Measurements from ENCODE around the gene SBF2.
"Not testable (repeated sequence)": the region's sequence is repeated elsewhere in the genome, so short reads cannot be mapped to it uniquely, and the experiment has no call there.

SBF2 gene

DNA sequence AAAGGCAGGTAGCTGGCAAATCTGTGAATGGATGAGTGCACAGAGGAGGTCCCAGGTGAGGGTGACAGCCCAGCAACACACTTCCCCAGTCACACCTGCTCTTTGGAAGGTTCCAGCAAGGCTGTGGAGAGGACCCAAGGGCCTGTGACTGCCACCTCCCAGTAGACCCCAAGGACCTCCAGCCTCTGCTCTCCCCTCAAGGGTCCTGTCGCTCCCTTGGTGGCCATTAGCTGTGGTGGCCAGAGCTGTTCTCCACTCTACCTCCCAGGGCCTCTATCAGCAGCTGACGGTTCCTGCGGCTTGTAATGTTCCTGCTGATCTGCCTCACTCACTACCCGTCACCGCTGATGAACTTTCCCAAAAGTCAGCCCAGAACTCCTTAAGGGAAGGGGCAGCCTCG lies 537.1 kb downstream of the SBF2 start:
- no peak for DNase-seq (ENCODE audit: low read depth in 4 of 4, low spot score in 1 of 4)

DNA sequence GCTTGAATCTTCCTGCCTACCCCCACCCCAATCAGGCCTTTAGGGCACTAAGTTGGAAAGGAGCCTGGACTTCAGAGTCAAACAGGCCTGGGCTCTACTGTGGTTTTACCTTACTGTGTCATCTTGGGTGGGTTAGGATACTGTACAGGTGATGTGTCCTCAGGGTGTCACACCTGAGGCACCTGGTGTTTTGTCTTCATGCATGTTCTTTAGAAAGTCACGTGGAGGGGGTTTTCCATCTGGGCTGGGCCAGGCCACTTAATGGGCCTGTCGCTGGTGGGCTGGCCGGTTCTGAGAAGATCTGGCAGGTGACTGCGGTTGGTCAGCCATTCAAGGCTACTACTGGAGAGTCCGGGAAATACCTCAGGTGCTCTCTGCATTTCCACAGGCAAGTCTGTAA lies 537.6 kb downstream of the SBF2 start:
- no peak for DNase-seq (ENCODE audit: low read depth in 4 of 4, low spot score in 1 of 4)

DNA sequence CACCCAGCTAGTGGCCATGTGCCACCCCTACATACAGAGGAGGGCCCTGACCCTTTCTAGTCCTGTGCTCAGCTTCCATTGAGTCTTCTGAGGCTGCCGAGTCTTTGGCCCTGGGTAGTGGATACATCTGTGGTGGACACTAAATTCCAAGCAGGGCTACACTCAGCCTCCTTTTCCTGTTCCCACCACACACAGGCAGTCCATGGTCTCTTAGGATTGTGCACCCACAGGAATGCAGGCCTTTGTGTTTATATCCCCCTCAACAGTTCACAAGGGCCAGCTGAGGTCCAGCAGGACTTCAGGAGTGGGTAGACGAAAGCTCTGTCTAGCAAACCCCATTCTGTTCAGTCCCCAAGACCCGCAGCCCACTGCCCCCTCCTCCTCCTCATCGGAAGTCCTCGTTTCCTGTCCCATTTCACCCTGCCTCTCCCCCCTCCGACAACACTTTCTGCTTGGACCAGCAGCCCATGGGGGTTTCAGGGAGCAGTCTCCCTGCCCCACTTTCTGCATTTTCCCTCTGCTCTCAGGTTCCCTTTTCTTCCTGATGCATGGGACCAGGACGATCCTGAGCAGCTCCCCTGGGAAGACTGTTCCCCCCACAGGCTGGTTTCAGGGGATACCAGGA lies 538.3 kb downstream of the SBF2 start:
- no peak for DNase-seq (ENCODE audit: low read depth in 4 of 4, low spot score in 1 of 4)

DNA sequence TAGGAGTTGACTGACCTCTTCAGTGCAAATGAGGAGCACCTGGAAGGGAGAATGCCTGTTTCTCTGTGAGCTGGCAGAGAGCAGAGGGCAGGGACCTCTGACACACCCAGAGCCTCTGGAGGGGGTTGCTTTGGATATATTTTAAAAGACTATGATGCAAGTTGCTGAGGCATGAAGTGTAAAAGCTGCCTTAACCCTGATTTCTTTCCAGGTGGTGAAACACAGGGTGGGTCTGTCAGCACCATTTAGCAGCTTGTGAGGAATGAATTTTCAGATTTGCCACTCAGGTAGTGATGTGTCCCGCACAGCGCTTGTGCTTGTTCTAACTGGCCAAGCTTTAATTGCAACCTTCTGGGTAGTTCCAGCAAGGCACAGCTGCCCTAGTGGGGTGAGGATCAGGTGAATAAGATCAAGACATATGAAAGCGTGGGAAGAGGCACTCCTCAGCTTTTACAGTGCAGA lies 540.0 kb downstream of the SBF2 start:
- DNase-seq (ENCODE audit: low read depth in 4 of 4, low spot score in 1 of 4), result no peak

DNA sequence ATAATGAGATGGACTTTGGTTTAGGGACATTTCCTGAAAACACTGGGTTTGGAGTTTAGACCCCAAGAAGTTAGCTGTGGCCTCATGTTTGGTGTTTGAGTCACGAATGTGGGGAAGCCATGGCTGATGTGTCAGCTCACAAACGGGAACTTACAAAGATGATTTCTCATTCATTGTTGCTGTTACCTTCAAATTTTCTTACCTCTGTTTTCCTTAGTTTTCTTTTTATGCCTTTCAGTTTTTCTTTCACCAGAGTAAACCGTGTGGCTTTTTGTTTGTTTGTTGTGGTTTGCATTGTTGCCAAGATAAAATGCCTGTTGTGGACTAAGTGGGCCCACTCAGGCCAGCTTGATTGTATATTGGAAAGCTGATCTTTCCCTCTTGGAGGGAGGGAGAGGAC lies 541.0 kb downstream of the SBF2 start:
- no peak for DNase-seq (ENCODE audit: low read depth in 4 of 4, low spot score in 1 of 4)

DNA sequence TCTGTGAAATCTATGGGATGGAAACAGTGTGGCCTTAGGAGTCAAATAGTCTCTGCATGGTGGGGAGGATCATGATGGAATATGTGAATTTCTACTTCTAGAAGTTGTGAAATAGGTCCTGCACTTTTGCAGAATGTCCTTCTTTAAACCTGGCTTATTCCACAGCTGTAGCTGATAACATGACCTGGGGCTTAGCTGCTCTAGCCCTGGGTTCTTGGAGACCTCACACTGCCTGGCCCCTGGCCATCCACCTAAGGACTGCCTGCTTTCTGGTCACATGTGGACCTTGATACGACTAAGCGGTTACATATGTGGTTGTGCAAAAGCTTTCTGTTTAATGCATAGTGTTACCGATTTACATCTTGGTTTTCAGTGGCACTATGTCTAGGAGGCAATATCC lies 541.9 kb downstream of the SBF2 start:
- no peak for DNase-seq (ENCODE audit: low read depth in 4 of 4, low spot score in 1 of 4)

DNA sequence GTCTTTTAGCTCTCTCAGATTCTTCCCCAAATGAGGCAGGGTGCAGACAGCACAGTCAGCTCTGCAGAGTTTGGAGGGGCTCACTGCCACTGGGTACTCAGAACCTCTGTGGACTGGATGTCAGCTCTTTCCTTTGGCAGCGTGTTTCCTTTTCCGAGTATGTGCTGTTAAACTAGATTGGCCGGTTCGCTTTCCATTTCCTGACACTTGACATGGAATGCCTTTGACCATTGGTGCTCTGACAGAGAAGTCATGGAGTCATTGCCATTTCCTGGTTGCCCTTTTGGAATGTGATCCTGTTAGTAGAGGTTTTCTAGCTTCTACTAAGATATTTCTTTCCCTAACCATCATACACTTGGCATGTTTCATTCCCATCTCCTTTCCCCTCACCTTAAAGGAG lies 543.5 kb downstream of the SBF2 start:
- DNase-seq (ENCODE audit: low read depth in 4 of 4, low spot score in 1 of 4), result no peak

DNA sequence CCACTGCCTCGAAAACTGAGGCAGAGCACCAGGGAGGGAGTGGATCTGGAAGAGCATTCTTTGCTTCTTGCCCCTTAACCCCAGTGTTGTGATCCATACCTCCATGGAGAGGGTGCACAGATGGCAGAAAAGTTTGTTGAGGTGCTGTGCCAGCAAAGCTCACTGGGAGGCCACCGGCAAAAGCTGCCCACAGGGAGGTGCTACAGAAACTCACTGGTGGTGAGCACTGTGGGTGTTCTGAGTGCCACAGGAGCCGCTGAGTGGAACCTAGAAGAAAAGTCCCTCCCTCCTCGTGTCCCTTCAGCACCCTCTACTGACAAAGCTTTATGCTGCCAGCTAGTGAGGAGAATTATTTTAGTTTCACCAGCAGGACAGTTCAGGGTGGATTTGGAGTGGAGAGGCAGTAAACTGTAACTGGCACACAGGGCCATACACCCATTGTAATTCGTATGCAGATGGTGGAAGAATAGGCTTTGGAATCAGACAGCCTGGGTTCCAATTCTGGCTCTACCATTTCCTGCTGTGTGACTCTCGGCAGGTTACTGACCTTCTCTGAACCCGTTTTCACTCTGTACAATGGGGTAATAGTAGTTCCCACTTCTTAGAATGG lies 545.6 kb downstream of the SBF2 start:
- peak in 1 of 4 experiments; percentile 29 for DNase-seq (ENCODE audit: low read depth in 4 of 4, low spot score in 1 of 4)

DNA sequence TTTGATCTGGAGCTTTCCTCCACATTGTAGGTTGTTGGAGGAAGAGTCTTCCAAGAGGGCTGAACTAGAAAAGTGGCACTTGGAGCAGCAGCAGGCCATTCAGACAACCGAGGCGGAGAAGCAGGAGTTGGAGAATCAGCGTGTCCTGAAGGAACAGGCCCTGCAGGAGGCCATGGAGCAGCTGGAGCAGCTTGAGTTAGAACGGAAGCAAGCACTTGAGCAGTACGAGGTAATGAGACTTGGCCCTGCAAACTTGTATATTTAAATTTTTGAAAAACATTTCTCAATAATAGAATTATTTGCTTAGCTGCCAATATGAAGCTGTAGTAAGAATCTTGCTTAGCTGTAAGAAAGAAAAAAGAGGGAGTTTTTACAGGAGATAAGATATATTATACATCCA lies 546.2 kb downstream of the SBF2 start:
- no peak for DNase-seq (ENCODE audit: low read depth in 4 of 4, low spot score in 1 of 4)

DNA sequence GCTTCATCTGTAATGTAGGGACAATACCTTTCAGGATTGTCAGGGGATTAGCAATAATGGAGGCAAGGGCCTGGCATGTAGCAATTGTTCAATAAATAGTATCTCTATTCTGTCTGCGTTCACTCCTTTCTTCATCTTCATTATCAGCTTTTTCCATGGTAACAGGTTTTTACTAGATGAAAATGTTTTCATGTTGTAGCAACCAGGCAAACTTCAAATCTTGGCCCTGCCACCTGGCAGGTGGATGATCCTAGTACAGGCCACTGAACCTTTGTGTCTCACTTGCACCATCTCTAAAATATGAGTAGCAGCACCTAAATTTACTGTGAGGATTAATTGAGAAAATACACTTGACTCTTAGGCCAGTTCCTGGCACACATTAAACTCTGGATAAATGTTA lies 546.8 kb downstream of the SBF2 start:
- DNase-seq (ENCODE audit: low read depth in 4 of 4, low spot score in 1 of 4), result no peak

DNA sequence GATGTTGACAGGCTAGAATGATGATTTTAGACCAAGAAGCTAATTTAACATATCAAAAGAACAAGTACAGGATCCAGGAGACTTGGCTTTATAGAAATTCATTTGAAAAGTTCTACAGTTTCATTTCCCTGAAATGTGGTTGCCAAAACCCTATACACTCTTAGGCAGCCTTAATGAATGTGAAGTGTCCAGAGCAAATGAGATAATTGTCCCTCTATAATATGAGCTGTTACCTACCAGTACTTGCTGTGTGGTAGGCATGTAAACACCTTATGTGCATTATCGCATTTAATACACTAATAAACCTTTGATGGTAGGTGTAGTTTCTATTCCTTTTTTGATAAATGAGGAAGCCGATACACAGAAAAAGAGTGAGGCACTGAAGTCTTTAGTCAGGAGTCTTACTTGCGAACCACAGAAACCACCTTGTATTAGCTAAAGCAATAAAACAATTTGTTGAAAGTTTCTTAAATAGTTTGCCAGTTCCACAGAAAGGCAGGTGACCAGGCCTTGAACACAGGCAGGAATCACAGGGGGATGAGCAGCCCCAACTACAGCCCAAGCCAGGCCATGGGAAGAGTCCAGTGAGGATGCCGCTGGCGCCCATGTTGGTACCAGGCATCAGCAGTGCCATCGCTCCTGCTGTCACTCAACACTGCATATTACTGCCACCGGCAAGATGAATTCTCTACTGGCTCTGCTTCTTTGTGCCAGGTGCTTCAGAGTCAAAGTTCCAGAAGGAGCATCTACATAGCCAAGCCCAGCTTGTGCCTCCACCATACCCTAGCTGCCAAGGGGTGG lies 548.4 kb downstream of the SBF2 start:
- no peak for DNase-seq (ENCODE audit: low read depth in 4 of 4, low spot score in 1 of 4)

DNA sequence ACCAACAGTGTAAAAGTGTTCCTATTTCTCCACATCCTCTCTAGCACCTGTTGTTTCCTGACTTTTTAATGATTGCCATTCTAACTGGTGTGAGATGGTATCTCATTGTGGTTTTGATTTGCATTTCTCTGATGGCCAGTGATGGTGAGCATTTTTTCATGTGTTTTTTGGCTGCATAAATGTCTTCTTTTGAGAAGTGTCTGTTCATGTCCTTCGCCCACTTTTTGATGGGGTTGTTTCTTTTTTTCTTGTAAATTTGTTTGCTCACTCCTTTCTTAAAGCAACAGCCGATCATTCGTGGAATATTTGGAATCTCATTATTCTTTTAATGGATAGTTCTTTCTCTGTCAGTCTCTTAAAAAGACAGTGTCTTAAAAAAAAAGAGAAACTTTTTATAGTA lies 550.5 kb downstream of the SBF2 start:
- not testable (repeated sequence) for DNase-seq (ENCODE audit: low read depth in 4 of 4, low spot score in 1 of 4)

DNA sequence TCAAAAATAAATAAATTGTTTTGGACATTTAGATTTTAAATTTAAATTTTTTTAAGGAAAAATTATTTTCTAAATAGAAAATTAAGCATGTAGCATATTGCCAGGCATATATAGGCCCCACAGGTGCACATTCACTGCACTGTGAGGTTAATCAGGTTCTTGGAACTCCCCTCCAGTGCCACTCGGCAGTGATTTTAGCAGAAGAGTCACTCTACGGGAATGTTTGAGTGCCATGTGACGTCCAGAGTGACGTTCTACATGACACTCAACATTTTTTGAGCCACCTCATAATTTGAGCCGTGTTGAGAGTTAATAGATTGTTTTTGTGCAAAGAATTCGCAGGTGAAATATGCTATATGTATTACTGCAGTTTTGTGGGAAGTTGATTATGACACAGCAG lies 552.8 kb downstream of the SBF2 start:
- no peak for DNase-seq (ENCODE audit: low read depth in 4 of 4, low spot score in 1 of 4)

DNA sequence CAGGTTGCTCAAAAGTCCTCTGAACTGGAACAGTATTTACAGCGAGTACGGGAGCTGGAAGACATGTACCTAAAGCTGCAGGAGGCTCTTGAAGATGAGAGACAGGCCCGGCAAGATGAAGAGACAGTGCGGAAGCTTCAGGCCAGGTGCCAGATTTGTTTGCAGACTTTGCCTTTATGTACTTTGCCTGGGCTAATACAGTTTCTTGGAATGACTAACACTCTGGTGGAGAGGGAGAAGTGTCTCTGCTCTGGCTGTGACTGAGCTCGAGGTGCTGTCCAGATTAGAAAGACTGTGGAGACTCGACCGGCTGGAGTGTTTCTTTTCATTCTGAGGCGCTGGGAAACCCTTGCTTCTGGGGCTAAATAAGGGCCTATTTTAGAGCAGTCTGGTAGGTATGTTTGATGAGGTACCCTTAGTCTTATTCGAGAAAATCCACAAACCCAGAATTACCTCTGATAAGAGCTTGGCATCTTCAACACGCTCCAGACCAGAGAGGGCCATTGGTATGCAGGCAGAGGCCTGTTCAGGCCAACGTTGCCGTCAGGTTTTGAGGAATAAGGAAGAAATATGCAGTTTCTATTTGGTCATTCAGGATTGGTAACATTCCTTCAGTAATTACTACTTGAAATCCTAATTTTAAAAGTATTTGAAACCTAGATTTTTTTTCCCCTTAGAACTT lies 553.7 kb downstream of the SBF2 start:
- no peak for DNase-seq (ENCODE audit: low read depth in 4 of 4, low spot score in 1 of 4)

DNA sequence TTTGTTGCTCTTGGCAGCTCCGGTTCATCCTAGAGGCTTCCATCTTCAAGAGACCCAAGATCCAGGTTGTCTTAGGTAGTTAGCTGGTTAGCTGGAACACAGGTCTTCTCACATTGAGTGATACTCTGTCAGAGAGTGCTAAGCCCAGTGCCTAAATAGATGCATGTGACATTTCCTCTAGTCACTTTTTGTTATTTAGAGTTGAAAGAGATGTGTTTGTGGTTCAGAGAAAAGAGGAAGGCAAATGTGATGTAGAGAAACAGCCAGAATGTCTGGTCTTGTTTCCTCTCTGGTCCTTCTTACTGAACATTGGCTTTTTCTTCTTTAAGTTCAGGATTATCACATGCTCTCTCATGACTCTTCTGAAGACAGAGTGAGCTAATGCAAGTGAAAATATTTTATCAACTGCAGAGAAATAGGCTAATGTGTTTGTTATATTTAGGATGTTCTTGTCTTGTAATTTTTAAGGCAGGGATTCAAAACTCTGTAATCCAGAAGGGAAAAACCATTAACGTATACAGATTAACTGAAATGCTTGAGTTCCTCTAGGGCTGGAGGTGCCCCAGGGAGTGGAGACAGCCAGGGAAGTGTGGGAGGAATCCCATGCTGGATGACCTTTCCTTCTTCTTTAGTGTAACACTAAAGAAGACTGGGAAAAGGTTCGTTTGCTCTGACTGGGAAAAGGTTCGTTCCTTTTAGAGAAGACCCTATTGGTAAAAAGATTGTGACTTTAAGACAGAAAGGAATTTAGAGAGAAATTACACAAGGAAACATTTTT lies 554.7 kb downstream of the SBF2 start:
- no peak for DNase-seq (ENCODE audit: low read depth in 4 of 4, low spot score in 1 of 4)

DNA sequence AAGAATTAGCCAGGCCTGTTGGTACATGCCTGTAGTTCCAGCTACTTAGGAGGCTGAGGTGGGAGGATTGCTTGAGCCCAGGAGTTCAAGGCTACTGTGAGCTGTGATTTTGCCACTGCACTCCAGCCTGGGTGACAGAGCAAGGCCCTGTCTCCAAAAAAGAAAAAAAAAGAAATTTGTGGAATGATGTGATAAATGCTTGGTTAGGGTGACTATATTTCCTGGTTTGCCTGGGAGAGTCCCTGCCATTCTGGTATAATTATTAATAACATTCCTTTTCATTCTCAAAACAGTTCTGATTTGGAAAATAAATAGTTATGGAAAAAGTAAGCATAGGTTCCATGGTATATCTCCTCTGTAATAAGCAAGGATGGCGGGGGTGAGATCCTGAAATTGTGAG lies 555.3 kb downstream of the SBF2 start:
- no peak for DNase-seq (ENCODE audit: low read depth in 4 of 4, low spot score in 1 of 4)

DNA sequence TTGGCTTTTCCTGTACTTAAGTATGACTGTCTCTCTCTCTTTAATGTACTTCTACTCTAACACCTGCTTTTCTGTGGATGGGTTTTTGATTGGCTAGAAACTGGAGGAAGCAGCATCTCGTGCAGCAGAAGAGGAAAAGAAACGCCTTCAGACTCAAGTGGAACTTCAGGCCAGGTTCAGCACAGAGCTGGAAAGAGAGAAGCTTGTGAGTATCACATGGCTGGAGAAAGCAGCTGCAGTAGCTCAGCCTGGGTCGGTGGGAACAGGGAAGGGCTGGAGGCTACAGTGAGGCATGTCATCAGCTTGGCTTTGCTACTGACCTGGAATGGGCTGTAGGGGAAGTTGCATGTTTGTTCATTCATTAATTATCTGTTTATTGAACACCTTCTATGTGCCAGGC lies 555.9 kb downstream of the SBF2 start:
- DNase-seq (ENCODE audit: low read depth in 4 of 4, low spot score in 1 of 4), result no peak

DNA sequence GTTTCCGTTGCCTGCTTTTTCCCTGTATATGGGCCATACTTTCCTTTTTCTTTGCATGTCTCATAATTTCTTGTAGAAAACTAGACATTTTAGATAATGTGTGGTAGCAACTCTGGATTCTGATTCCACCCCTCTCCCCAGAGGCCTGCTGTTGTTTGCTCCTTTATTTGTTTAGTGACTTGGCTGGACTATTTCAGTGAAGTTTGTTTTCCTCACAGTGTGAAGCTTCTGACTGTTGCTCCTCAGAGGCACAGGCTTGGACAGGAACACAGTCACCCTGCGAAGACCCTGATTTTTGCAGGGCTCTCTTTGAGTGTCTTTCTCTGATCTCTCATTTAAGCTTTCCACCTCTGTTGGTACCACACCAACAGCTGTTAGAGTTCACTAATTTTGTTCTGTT lies 557.7 kb downstream of the SBF2 start:
- DNase-seq (ENCODE audit: low read depth in 4 of 4, low spot score in 1 of 4), result no peak

DNA sequence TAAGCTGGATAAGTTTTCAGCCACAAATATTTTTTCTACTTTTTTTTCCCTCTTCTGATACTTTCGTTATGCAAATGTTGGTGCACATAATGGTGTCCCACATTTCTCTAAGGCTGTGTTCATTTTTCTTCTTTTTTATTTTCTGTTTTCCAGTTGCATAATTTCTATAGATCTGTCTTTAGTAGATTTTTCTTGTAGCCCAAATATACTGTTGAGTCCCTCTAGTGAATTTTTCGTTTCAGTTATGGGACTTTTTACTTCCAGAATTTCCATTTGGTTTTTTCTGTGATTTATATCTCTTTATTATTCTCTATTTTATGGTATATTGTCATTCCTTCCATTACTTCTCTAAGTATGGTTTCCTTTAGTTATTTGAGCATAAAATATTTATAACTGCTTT lies 558.1 kb downstream of the SBF2 start:
- DNase-seq (ENCODE audit: low read depth in 4 of 4, low spot score in 1 of 4), result no peak

DNA sequence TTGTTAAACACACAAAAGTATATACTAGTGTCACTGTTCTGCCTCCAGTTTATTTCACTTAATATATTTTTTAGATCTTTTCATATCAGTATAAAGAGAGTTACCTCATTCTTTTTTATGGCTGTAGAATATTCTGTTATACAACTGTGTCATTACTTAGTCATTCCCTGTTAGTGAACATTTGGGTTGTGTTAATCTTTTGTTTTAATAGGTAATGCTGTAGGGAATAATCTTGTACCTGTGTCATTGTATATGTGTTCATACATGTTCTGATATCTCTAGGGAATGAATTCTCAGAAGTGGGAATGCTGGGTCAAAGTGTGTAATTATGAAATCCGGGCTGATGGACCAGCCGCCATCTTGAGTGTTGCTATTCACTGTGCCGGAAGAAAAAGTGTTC lies 558.8 kb downstream of the SBF2 start:
- no peak for DNase-seq (ENCODE audit: low read depth in 4 of 4, low spot score in 1 of 4)

DNA sequence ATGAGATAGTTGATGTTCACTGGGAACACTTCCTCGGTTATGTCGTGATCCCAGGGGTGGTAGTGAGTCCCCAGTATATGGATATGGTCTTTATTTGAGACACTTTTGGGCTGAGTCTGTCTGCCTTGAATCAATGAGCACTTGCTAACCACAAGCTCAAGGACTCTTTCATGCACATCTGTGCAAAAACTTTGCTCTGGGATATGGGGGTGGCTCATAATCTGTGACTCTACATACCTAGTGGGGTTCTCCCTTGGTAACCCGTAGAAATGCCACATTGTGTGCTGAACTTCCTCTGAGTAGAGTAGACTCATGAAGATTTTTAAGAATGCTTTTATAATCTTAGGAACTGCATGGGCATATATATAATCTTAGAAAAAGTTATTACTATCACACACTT lies 560.8 kb downstream of the SBF2 start:
- DNase-seq (ENCODE audit: low read depth in 4 of 4, low spot score in 1 of 4), result no peak
